ENCODE results near the gene TRAF2.

GRCh38 chr9:136970361-136970760, 84.0 kb downstream of the TRAF2 start:
- no peak for TF ChIP-seq CTCF (IDR thresholded peaks at IDR 0.05)
- no peak for TF ChIP-seq POLR2A (IDR thresholded peaks at IDR 0.05)
